ENCODE data around the gene CTNND2. TPM values are rescaled to one million over a fixed set of nuclear protein-coding genes. Genes with fewer than 3 reads are reported as not detected.

Gene CTNND2
- total and polyA plus RNA-seq, 4 donors, result 0.03 to 1.0 (median 0.27) TPM

DNA sequence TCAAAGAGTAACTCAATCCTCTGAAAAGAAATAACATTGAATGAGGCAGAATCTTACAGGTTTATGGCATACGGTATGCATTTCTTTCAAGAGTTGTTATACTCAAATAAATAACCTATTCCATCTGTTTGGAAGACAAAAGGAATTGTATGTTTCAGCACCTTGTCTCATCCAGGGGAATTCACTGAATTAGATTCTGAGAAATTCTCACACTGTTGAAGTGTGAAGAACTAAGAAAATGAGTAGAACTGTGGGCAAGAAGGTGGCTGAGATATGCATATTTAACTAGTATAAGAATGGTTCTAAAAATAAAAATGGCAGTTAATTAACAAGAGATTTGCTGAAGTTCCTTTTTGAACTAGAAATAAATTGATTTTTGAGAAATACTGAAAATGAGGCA is 863.9 kb downstream of the CTNND2 start:
- DNase-seq (no peak), ATAC-seq (ENCODE audit: low FRiP score) (no peak)
- no peaks in the 10 kb centered on the region for H3K4me1 ChIP-seq (ENCODE audit: control insufficient read depth in 1 of 2, insufficient read depth in 2 of 2, low read length in 2 of 2)
- H3K27ac ChIP-seq (ENCODE audit: low read depth in 1 of 2, low read length in 2 of 2), result no peak overlapping the region
- 38 to 53% methylated on average over 1 of the region's 1 CpG for WGBS, 2 donors
- H3K4me3 ChIP-seq (ENCODE audit: low read length in 2 of 2), result no peak overlapping the region
- no peaks in the 10 kb centered on the region for H3K9me3 ChIP-seq (ENCODE audit: control insufficient read depth, low read length)
- H3K36me3 ChIP-seq (ENCODE audit: control insufficient read depth in 1 of 2, insufficient read depth in 2 of 2, low read length in 1 of 2), result no peaks in the 10 kb centered on the region
- no peaks in the 10 kb centered on the region for H3K27me3 ChIP-seq (ENCODE audit: control insufficient read depth in 1 of 2, insufficient read depth in 2 of 2, low read length in 1 of 2)
- intact Hi-C loops (cut with DNase I), result no loop called here

DNA sequence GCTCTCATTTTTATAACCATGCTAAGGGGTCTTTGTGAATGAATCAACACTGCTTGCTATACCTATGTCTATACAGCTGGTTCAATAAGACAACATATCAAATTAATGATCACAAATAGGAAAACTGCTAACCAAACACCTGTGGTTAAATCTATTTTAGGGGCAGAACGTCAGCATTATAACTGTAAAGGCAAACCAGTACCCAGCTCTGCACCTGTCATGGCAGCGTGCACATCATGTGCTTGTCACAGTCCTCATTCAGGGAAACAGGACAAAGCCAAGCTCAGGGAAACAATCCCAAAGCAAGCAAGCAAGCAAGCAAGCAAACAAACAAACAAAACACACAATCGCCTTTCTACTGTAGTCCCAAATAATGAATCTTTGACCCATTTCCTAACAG is 865.5 kb downstream of the CTNND2 start:
- Histone ChIP-seq H3K4me3 (ENCODE audit: low read length in 2 of 2) (no peak overlapping the region), H3K4me1 (ENCODE audit: control insufficient read depth in 1 of 2, insufficient read depth in 2 of 2, low read length in 2 of 2) (no peaks in the 10 kb centered on the region), H3K36me3 (ENCODE audit: control insufficient read depth in 1 of 2, insufficient read depth in 2 of 2, low read length in 1 of 2) (no peaks in the 10 kb centered on the region), H3K27ac (ENCODE audit: low read depth in 1 of 2, low read length in 2 of 2) (no peak overlapping the region), H3K27me3 (ENCODE audit: control insufficient read depth in 1 of 2, insufficient read depth in 2 of 2, low read length in 1 of 2) (no peaks in the 10 kb centered on the region), H3K9me3 (ENCODE audit: control insufficient read depth, low read length) (no peaks in the 10 kb centered on the region)
- intact Hi-C loops (cut with DNase I), result no loop called here
- ATAC-seq (ENCODE audit: low FRiP score) (no peak), DNase-seq (no peak)
- WGBS, 2 donors, result 76 to 79% methylated on average over 3 of the region's 3 CpGs

DNA sequence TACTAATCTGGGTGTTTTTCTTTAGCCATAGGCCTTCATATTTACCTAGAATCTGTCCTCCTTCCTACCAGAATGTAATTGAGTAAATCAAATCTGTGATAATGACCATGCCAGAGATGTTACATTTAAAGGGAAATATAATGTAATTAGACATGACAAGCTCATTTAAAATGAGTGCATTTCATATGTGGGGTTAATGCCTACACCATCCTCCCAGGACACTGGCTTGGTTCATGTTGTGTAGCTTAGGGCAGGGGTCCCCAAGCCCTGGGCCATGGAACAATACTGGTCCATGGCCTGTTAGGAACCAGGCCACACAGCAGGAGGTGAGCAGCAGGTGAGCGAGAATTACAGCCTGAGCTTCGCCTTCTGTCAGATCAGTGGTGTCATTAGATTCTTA is 866.3 kb downstream of the CTNND2 start:
- 77 to 80% methylated on average over 2 of the region's 2 CpGs for WGBS, 2 donors
- no peak overlapping the region for H3K27ac ChIP-seq (ENCODE audit: low read depth in 1 of 2, low read length in 2 of 2)
- ATAC-seq (ENCODE audit: low FRiP score), result no peak
- intact Hi-C loops (cut with DNase I), result no loop called here
- no peaks in the 10 kb centered on the region for H3K27me3 ChIP-seq (ENCODE audit: control insufficient read depth in 1 of 2, insufficient read depth in 2 of 2, low read length in 1 of 2)
- H3K36me3 ChIP-seq (ENCODE audit: control insufficient read depth in 1 of 2, insufficient read depth in 2 of 2, low read length in 1 of 2), result no peaks in the 10 kb centered on the region
- H3K9me3 ChIP-seq (ENCODE audit: control insufficient read depth, low read length), result no peaks in the 10 kb centered on the region
- no peaks in the 10 kb centered on the region for H3K4me1 ChIP-seq (ENCODE audit: control insufficient read depth in 1 of 2, insufficient read depth in 2 of 2, low read length in 2 of 2)
- no peak overlapping the region for H3K4me3 ChIP-seq (ENCODE audit: low read length in 2 of 2)
- DNase-seq, result no peak

GRCh38 chr5:11037080-11037479 is 867.2 kb downstream of the CTNND2 start:
- no peak overlapping the region for H3K27ac ChIP-seq (ENCODE audit: low read depth in 1 of 2, low read length in 2 of 2)
- no peak for ATAC-seq (ENCODE audit: low FRiP score)
- H3K4me3 ChIP-seq (ENCODE audit: low read length in 2 of 2), result no peak overlapping the region
- WGBS, 2 donors, result 83 to 84% methylated on average over 6 of the region's 6 CpGs
- H3K27me3 ChIP-seq (ENCODE audit: control insufficient read depth in 1 of 2, insufficient read depth in 2 of 2, low read length in 1 of 2), result no peaks in the 10 kb centered on the region
- no peaks in the 10 kb centered on the region for H3K36me3 ChIP-seq (ENCODE audit: control insufficient read depth in 1 of 2, insufficient read depth in 2 of 2, low read length in 1 of 2)
- no peaks in the 10 kb centered on the region for H3K9me3 ChIP-seq (ENCODE audit: control insufficient read depth, low read length)
- no peak for DNase-seq
- intact Hi-C loops (cut with DNase I), result no loop called here
- no peaks in the 10 kb centered on the region for H3K4me1 ChIP-seq (ENCODE audit: control insufficient read depth in 1 of 2, insufficient read depth in 2 of 2, low read length in 2 of 2)

DNA sequence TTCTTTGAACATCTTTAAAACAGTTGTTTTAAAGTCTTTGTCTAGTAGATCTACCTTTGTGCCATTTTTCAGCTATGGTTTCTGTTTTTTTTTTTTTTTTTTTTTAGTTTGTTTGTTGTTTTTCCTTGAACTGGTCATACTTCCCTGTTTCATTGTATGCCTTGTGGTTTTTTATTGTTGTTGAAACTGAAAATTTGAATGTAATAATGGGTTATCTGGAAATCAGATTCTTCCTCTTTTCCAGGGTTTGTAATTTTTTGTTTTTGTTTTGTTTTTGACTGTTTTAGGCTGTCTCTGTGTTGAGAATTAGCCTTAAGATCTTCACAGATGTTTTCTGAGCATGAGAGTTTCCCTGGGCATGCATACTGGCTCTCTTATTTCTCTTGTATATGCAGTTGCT is 873.6 kb downstream of the CTNND2 start:
- H3K9me3 ChIP-seq (ENCODE audit: control insufficient read depth, low read length), result peaks cover 3% of the 10 kb centered on the region
- DNase-seq (no peak), ATAC-seq (ENCODE audit: low FRiP score) (no peak)
- H3K4me1 ChIP-seq (ENCODE audit: control insufficient read depth in 1 of 2, insufficient read depth in 2 of 2, low read length in 2 of 2), result no peaks in the 10 kb centered on the region
- no peak overlapping the region for H3K27ac ChIP-seq (ENCODE audit: low read depth in 1 of 2, low read length in 2 of 2)
- no peaks in the 10 kb centered on the region for H3K27me3 ChIP-seq (ENCODE audit: control insufficient read depth in 1 of 2, insufficient read depth in 2 of 2, low read length in 1 of 2)
- no peak overlapping the region for H3K4me3 ChIP-seq (ENCODE audit: low read length in 2 of 2)
- H3K36me3 ChIP-seq (ENCODE audit: control insufficient read depth in 1 of 2, insufficient read depth in 2 of 2, low read length in 1 of 2), result no peaks in the 10 kb centered on the region
- intact Hi-C loops (cut with DNase I), result no loop called here

GRCh38 chr5:11027660-11028059 is 876.6 kb downstream of the CTNND2 start:
- Histone ChIP-seq H3K36me3 (ENCODE audit: control insufficient read depth in 1 of 2, insufficient read depth in 2 of 2, low read length in 1 of 2) (no peaks in the 10 kb centered on the region), H3K9me3 (ENCODE audit: control insufficient read depth, low read length) (peaks cover 3% of the 10 kb centered on the region), H3K4me1 (ENCODE audit: control insufficient read depth in 1 of 2, insufficient read depth in 2 of 2, low read length in 2 of 2) (no peaks in the 10 kb centered on the region), H3K27me3 (ENCODE audit: control insufficient read depth in 1 of 2, insufficient read depth in 2 of 2, low read length in 1 of 2) (no peaks in the 10 kb centered on the region), H3K27ac (ENCODE audit: low read depth in 1 of 2, low read length in 2 of 2) (no peak overlapping the region), H3K4me3 (ENCODE audit: low read length in 2 of 2) (no peak overlapping the region)
- ATAC-seq (ENCODE audit: low FRiP score) (no peak), DNase-seq (no peak)
- intact Hi-C loops (cut with DNase I), result no loop called here
- WGBS, 2 donors, result 65 to 81% methylated on average over 5 of the region's 5 CpGs

DNA sequence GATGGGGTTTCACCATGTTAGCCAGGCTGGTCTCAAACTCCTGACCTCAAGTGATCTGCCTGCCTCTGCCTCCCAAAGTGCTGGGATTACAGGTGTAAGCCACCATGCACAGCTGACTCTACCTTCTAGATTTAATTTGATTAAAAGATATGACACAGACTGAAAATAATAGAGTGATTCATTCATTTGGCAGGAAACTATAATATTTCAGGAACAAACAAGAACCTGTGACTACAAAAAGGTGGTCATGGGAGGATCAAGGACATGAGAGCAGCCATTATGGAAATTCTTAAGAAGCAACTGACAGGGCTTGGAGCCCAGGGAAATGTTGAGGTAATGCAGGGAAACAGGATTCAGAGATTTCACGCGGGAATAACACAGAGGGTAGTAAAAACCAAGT is 877.7 kb downstream of the CTNND2 start:
- intact Hi-C loops (cut with DNase I), result no loop called here
- no peak overlapping the region for H3K27ac ChIP-seq (ENCODE audit: low read depth in 1 of 2, low read length in 2 of 2)
- H3K9me3 ChIP-seq (ENCODE audit: control insufficient read depth, low read length), result peaks cover 3% of the 10 kb centered on the region
- ATAC-seq (ENCODE audit: low FRiP score) (no peak), DNase-seq (no peak)
- no peaks in the 10 kb centered on the region for H3K36me3 ChIP-seq (ENCODE audit: control insufficient read depth in 1 of 2, insufficient read depth in 2 of 2, low read length in 1 of 2)
- no peak overlapping the region for H3K4me3 ChIP-seq (ENCODE audit: low read length in 2 of 2)
- H3K4me1 ChIP-seq (ENCODE audit: control insufficient read depth in 1 of 2, insufficient read depth in 2 of 2, low read length in 2 of 2), result no peaks in the 10 kb centered on the region
- WGBS, 2 donors, result 88 to 93% methylated on average over 2 of the region's 2 CpGs
- H3K27me3 ChIP-seq (ENCODE audit: control insufficient read depth in 1 of 2, insufficient read depth in 2 of 2, low read length in 1 of 2), result no peaks in the 10 kb centered on the region

DNA sequence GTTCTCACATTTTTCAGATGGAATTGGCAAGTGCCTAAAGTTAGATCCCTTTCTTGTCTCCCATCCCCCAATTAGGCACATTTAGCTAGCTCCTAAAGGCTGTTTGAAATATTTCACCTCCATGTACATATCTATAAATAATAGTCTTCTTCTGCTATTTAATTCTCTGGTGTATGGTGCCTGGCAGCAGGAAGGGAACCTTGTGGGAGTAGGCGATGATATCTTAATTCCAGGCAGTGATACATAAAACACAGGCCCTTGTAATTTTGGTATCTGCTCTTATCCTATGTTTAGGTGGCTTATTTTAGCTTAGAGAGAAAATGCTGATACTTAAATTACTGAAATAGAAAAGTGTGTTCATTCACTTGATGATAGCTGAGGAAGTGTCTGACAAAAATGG is 880.3 kb downstream of the CTNND2 start:
- ATAC-seq (ENCODE audit: low FRiP score) (no peak), DNase-seq (no peak)
- H3K4me3 ChIP-seq (ENCODE audit: low read length in 2 of 2), result no peak overlapping the region
- no peaks in the 10 kb centered on the region for H3K27me3 ChIP-seq (ENCODE audit: control insufficient read depth in 1 of 2, insufficient read depth in 2 of 2, low read length in 1 of 2)
- H3K36me3 ChIP-seq (ENCODE audit: control insufficient read depth in 1 of 2, insufficient read depth in 2 of 2, low read length in 1 of 2), result no peaks in the 10 kb centered on the region
- intact Hi-C loops (cut with DNase I), result no loop called here
- no peaks in the 10 kb centered on the region for H3K9me3 ChIP-seq (ENCODE audit: control insufficient read depth, low read length)
- no peaks in the 10 kb centered on the region for H3K4me1 ChIP-seq (ENCODE audit: control insufficient read depth in 1 of 2, insufficient read depth in 2 of 2, low read length in 2 of 2)
- 45 to 49% methylated on average over 1 of the region's 1 CpG for WGBS, 2 donors
- H3K27ac ChIP-seq (ENCODE audit: low read depth in 1 of 2, low read length in 2 of 2), result no peak overlapping the region

DNA sequence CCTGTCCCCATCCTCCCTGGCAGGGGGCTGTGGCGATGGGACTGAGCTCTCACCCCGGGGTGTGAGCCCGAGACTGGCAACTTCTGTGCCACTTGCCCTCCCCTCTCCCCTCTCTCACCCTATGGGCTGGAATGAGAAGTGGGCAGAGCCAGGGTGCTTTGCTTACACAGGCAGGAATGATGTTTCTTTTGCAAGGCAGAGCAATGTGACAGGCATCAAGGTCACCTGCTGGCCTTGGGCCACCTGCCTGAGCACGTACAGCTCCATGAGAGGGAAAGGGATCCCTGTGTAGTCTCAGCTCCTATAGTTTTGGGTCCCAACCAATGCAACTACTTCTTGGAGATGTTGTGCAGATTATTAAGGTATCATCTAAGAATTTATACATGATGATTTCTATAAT is 890.5 kb downstream of the CTNND2 start:
- Histone ChIP-seq H3K27ac (ENCODE audit: low read depth in 1 of 2, low read length in 2 of 2) (no peak overlapping the region), H3K9me3 (ENCODE audit: control insufficient read depth, low read length) (no peaks in the 10 kb centered on the region), H3K4me1 (ENCODE audit: control insufficient read depth in 1 of 2, insufficient read depth in 2 of 2, low read length in 2 of 2) (no peaks in the 10 kb centered on the region), H3K27me3 (ENCODE audit: control insufficient read depth in 1 of 2, insufficient read depth in 2 of 2, low read length in 1 of 2) (no peaks in the 10 kb centered on the region), H3K4me3 (ENCODE audit: low read length in 2 of 2) (no peak overlapping the region), H3K36me3 (ENCODE audit: control insufficient read depth in 1 of 2, insufficient read depth in 2 of 2, low read length in 1 of 2) (no peaks in the 10 kb centered on the region)
- ATAC-seq (ENCODE audit: low FRiP score) (no peak), DNase-seq (no peak)
- 69 to 80% methylated on average over 4 of the region's 4 CpGs for WGBS, 2 donors
- intact Hi-C loops (cut with DNase I), result no loop called here
